GM12878 (cell line): ENCODE data around the gene ITPRIPL1. TPM values are rescaled to one million over a fixed set of nuclear protein-coding genes. Genes with fewer than 3 reads are reported as not detected.

ENCODE experiments used
- BHLHE40 ChIP-seq, 2 experiments: fragments of 450-650 bp in 1 of 2; IDR thresholded peaks; 2 replicates each; pipeline ENCODE4 v1.6.1; 2011 to 2017; ENCODE audit warnings: low read depth in 2 of 2, borderline replicate concordance in 1 of 2, improper control_type of control experiment in 1 of 2, low read length in 1 of 2, mild to moderate bottlenecking in 1 of 2
- CBX3 ChIP-seq: fragments of 200-600 bp; sonication (generic); IDR thresholded peaks from 2 replicates; pipeline ENCODE4 v1.6.1; 2016; ENCODE audit warnings: low read depth, borderline replicate concordance
- CEBPB ChIP-seq, 2 experiments: fragments of 150-350 bp in 1 of 2; IDR thresholded peaks; 2 replicates each; pipeline ENCODE4 v1.6.1; 2012 to 2014; ENCODE audit warnings: low read depth in 2 of 2, low read length in 2 of 2, borderline replicate concordance in 1 of 2, inconsistent platforms in 1 of 2
- DPF2 ChIP-seq: fragments of 450-650 bp; IDR thresholded peaks from 2 replicates; pipeline ENCODE4 v1.6.1; 2017; ENCODE audit warnings: mild to moderate bottlenecking
- ESRRA ChIP-seq: IDR thresholded peaks from 2 replicates; pipeline ENCODE4 v1.6.1; 2012; ENCODE audit warnings: mild to moderate bottlenecking, low read length, improper control_type of control experiment
- FOXM1 ChIP-seq: IDR thresholded peaks from 2 replicates; pipeline ENCODE4 v1.6.1; 2012; ENCODE audit warnings: low read depth, mild to moderate bottlenecking, inconsistent platforms, low read length, moderate library complexity
- GATAD2B ChIP-seq: fragments of 450-650 bp; conservative IDR thresholded peaks from 2 replicates; pipeline ENCODE4 v1.6.1; 2017; ENCODE audit warnings: low read depth, mild to moderate bottlenecking, moderate library complexity
- IKZF2 ChIP-seq, 2 experiments: fragments of 450-650 bp; IDR thresholded peaks; 2 replicates each; pipeline ENCODE4 v1.6.1; 2017; ENCODE audit warnings: mild to moderate bottlenecking in 2 of 2, moderate library complexity in 2 of 2
- KDM1A ChIP-seq: fragments of 200-600 bp; sonication (generic); IDR thresholded peaks from 2 replicates; pipeline ENCODE4 v1.6.1; 2016; ENCODE audit warnings: borderline replicate concordance
- MYB ChIP-seq: fragments of 150-350 bp; IDR thresholded peaks from 2 replicates; pipeline ENCODE4 v1.6.1; 2014; ENCODE audit warnings: mild to moderate bottlenecking, low read depth, low read length, borderline replicate concordance
- NFXL1 ChIP-seq: fragments of 450-650 bp; IDR thresholded peaks from 2 replicates; pipeline ENCODE4 v1.6.1; 2017; ENCODE audit warnings: antibody characterized with exemption, mild to moderate bottlenecking, borderline replicate concordance
- POLR2A ChIP-seq: IDR thresholded peaks from 2 replicates; pipeline ENCODE4 v1.6.1; 2011; ENCODE audit warnings: low read depth, mild to moderate bottlenecking, low read length
- SRF ChIP-seq, 2 experiments: IDR thresholded peaks; 2 replicates each; pipeline ENCODE4 v1.6.1; 2011; ENCODE audit warnings: low read depth in 2 of 2, low read length in 2 of 2, mild to moderate bottlenecking in 1 of 2, moderate library complexity in 1 of 2
- TAF1 ChIP-seq: IDR thresholded peaks from 2 replicates; pipeline ENCODE4 v1.6.1; 2011; ENCODE audit warnings: mild to moderate bottlenecking, low read depth, low read length, borderline replicate concordance
- TCF12 ChIP-seq: IDR thresholded peaks from 2 replicates; pipeline ENCODE4 v1.6.1; 2011; ENCODE audit warnings: low read depth, mild to moderate bottlenecking, low read length
- TCF3 ChIP-seq: IDR thresholded peaks from 2 replicates; pipeline ENCODE4 v1.6.1; 2012; ENCODE audit warnings: low read depth, mild to moderate bottlenecking, low read length, borderline replicate concordance; ENCODE audit not compliant: insufficient read depth
- WRNIP1 ChIP-seq: IDR thresholded peaks from 2 replicates; pipeline ENCODE4 v1.6.1; 2011; ENCODE audit warnings: low read depth, low read length, improper control_type of control experiment, borderline replicate concordance
- ZSCAN29 ChIP-seq: fragments of 450-650 bp; IDR thresholded peaks from 2 replicates; pipeline ENCODE4 v1.6.1; 2017; ENCODE audit warnings: mild to moderate bottlenecking, moderate library complexity
- polyA plus RNA-seq, 11 experiments: library from polyadenylated mRNA; depleted of rRNA in 4 of 11; unstranded in 6 of 11; stranded (reverse) in 5 of 11; fragments of >200 nt; fragmentation: Nextera tagmentation in 4 of 11; fragmentation: Illumina TruSeq in 1 of 11; extraction: Ambion mirVana in 4 of 11; extraction: Trizol in 1 of 11; gene quantifications; 1 replicate in 1 of 11; 2 replicates in 10 of 11; pipeline versions ENCODE4 v1.2.1 to v1.2.3, GENCODE V29; 2011 to 2016; ENCODE audit warnings: inconsistent platforms in 2 of 11, missing spikeins in 2 of 11, low read depth in 1 of 11
- total RNA-seq, 4 experiments: library from RNA; depleted of rRNA in 3 of 4; stranded (reverse); fragments of >200 nt in 3 of 4; fragmentation: Illumina TruSeq in 1 of 4; extraction: Trizol in 1 of 4; gene quantifications; 2 replicates each; pipeline versions ENCODE4 v1.2.1 to v1.2.3, GENCODE V29; 2013 to 2021
- TF ChIP-seq, protein P1 (sequence below): fragments of 450-650 bp; IDR thresholded peaks from 2 replicates; pipeline ENCODE4 v1.6.1; 2018; ENCODE audit warnings: borderline replicate concordance, mild to moderate bottlenecking; ENCODE audit not compliant: partially characterized antibody
- TF ChIP-seq, protein P2 (sequence below): fragments of 450-650 bp; IDR thresholded peaks from 2 replicates; pipeline ENCODE4 v1.6.1; 2016; ENCODE audit warnings: mild to moderate bottlenecking
- TF ChIP-seq, protein P3 (sequence below): fragments of 450-650 bp; IDR thresholded peaks from 2 replicates; pipeline ENCODE4 v1.6.1; 2018; ENCODE audit warnings: mild to moderate bottlenecking, low read depth, moderate library complexity; ENCODE audit not compliant: partially characterized antibody
- TF ChIP-seq, protein P4 (sequence below): IDR thresholded peaks from 2 replicates; pipeline ENCODE4 v1.6.1; 2012; ENCODE audit warnings: low read depth, low read length, improper control_type of control experiment

ITPRIPL1 gene
- total and polyA plus RNA-seq, 10 of the 15 experiments (the other 5 are each of a cell fraction or from before 2014, with no cell fraction given), result 4.9 to 28.7 (median 14.3) TPM

DNA sequence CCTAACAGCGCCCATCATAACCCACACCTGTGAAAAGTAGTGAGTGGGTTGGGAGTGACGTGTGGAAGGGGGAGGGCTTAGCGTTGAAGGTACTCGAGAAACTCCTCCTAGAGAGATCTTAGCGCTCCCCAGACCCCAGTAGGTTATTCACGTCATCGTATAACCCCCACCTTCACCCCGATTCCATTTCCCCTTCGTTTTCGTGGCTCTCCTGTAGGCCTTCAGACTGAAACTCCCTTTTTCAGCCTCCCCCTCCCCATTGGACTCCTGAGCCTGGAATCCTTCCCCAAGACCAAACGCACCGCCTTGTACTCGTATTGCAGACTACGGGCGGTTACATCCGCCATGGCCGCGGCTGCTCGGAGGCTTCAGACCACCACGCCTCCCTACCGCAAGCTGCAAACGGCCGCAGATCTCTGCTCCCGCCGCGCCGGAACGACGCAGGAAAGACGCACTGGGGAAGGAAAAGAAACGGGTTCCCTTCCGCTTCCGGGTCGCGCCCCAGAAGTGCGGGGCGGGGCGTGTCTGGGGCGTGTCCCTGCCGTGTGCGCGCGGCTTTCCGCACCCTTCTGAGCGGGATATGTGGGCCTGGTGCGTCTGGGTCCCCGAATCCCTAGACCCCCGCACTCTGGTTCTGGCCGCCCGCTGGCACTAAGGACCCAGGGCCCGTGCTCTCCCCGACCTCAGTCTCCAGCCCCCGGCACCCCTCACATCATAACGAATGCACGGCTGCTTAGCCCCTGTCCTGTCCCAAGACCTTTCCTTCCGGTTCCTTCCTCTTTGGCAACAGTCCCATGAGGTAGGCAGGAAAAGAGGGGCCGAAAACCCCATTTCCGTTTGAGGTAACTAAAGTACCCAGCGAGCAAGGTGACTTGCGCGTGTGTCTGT is 19.8 kb upstream of the ITPRIPL1 start, which contains the start of gene SNRNP200 (continued):
- TF ChIP-seq, protein P1, sequence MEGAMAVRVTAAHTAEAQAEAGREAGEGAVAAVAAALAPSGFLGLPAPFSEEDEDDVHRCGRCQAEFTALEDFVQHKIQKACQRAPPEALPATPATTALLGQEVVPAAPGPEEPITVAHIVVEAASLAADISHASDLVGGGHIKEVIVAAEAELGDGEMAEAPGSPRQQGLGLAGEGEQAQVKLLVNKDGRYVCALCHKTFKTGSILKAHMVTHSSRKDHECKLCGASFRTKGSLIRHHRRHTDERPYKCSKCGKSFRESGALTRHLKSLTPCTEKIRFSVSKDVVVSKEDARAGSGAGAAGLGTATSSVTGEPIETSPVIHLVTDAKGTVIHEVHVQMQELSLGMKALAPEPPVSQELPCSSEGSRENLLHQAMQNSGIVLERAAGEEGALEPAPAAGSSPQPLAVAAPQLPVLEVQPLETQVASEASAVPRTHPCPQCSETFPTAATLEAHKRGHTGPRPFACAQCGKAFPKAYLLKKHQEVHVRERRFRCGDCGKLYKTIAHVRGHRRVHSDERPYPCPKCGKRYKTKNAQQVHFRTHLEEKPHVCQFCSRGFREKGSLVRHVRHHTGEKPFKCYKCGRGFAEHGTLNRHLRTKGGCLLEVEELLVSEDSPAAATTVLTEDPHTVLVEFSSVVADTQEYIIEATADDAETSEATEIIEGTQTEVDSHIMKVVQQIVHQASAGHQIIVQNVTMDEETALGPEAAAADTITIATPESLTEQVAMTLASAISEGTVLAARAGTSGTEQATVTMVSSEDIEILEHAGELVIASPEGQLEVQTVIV, result peak; percentile 51
- TF ChIP-seq MYB, result no peak
- 0 out of 2 replicates have a peak, but pooled peaks have one; percentile 44 for TF ChIP-seq ESRRA
- TF ChIP-seq FOXM1, result peak; percentile 23; the same call in 1 of the 2 replicates
- TF ChIP-seq, protein P2, sequence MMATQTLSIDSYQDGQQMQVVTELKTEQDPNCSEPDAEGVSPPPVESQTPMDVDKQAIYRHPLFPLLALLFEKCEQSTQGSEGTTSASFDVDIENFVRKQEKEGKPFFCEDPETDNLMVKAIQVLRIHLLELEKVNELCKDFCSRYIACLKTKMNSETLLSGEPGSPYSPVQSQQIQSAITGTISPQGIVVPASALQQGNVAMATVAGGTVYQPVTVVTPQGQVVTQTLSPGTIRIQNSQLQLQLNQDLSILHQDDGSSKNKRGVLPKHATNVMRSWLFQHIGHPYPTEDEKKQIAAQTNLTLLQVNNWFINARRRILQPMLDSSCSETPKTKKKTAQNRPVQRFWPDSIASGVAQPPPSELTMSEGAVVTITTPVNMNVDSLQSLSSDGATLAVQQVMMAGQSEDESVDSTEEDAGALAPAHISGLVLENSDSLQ, result peak; percentile 84
- no peak for TF ChIP-seq TCF3
- no peak for TF ChIP-seq WRNIP1
- TF ChIP-seq GATAD2B, result peak; percentile 60; the same call in 1 of the 2 replicates
- peak; percentile 48 to 61 for TF ChIP-seq IKZF2 (IDR thresholded peaks at IDR 0.05)
- TF ChIP-seq BHLHE40 (IDR thresholded peaks at IDR 0.05; ENCODE audit: borderline replicate concordance in 1 of 2, low read depth in 2 of 2, low read length in 1 of 2), result peak; percentile 6 to 66; a peak in 2 of 4 replicates
- peak; percentile 38; the same call in 1 of the 2 replicates for TF ChIP-seq DPF2
- no peak for TF ChIP-seq CEBPB (IDR thresholded peaks at IDR 0.05; ENCODE audit: borderline replicate concordance in 1 of 2, low read depth in 2 of 2, low read length in 2 of 2)
- peak in 1 of 2 experiments; percentile 76; a peak in 2 of 4 replicates for TF ChIP-seq SRF (IDR thresholded peaks at IDR 0.05; ENCODE audit: low read depth in 2 of 2, low read length in 2 of 2)
- no peak for TF ChIP-seq ZSCAN29
- TF ChIP-seq, protein P3, sequence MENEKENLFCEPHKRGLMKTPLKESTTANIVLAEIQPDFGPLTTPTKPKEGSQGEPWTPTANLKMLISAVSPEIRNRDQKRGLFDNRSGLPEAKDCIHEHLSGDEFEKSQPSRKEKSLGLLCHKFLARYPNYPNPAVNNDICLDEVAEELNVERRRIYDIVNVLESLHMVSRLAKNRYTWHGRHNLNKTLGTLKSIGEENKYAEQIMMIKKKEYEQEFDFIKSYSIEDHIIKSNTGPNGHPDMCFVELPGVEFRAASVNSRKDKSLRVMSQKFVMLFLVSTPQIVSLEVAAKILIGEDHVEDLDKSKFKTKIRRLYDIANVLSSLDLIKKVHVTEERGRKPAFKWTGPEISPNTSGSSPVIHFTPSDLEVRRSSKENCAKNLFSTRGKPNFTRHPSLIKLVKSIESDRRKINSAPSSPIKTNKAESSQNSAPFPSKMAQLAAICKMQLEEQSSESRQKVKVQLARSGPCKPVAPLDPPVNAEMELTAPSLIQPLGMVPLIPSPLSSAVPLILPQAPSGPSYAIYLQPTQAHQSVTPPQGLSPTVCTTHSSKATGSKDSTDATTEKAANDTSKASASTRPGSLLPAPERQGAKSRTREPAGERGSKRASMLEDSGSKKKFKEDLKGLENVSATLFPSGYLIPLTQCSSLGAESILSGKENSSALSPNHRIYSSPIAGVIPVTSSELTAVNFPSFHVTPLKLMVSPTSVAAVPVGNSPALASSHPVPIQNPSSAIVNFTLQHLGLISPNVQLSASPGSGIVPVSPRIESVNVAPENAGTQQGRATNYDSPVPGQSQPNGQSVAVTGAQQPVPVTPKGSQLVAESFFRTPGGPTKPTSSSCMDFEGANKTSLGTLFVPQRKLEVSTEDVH, result peak; percentile 86
- TF ChIP-seq KDM1A, result no peak
- TF ChIP-seq TAF1, result no peak; the same call in 1 of the 2 replicates
- 0 out of 2 replicates have a peak, but pooled peaks have one; percentile 52 for TF ChIP-seq TCF12
- TF ChIP-seq, protein P4, sequence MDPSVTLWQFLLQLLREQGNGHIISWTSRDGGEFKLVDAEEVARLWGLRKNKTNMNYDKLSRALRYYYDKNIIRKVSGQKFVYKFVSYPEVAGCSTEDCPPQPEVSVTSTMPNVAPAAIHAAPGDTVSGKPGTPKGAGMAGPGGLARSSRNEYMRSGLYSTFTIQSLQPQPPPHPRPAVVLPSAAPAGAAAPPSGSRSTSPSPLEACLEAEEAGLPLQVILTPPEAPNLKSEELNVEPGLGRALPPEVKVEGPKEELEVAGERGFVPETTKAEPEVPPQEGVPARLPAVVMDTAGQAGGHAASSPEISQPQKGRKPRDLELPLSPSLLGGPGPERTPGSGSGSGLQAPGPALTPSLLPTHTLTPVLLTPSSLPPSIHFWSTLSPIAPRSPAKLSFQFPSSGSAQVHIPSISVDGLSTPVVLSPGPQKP, result peak; percentile 92
- TF ChIP-seq NFXL1, result no peak
- TF ChIP-seq POLR2A, result peak; percentile 94
- TF ChIP-seq CBX3, result no peak
